Prostate gland (tissue), 2 donors: ENCODE data around the gene STXBP6.

Source experiments
- POLR2A ChIP-seq: fragments of 450-650 bp; IDR thresholded peaks from one replicate; pipeline ENCODE4 v1.6.1; 2016; ENCODE audit warnings: antibody characterized with exemption, mild to moderate bottlenecking
- TF ChIP-seq, protein P1 (sequence below), 4 experiments: fragments of 200-600 bp in 2 of 4; fragments of 450-650 bp in 2 of 4; sonication (generic) in 2 of 4; IDR thresholded peaks; 1 replicate in 3 of 4; 2 replicates in 1 of 4; pipeline ENCODE4 v1.5.1; 2016 to 2019; ENCODE audit warnings: antibody characterized with exemption in 4 of 4, mild to moderate bottlenecking in 2 of 4, moderate library complexity in 2 of 4

GRCh38 chr14:25092258-25092740 is 42.4 kb upstream of the STXBP6 start:
- TF ChIP-seq, protein P1, sequence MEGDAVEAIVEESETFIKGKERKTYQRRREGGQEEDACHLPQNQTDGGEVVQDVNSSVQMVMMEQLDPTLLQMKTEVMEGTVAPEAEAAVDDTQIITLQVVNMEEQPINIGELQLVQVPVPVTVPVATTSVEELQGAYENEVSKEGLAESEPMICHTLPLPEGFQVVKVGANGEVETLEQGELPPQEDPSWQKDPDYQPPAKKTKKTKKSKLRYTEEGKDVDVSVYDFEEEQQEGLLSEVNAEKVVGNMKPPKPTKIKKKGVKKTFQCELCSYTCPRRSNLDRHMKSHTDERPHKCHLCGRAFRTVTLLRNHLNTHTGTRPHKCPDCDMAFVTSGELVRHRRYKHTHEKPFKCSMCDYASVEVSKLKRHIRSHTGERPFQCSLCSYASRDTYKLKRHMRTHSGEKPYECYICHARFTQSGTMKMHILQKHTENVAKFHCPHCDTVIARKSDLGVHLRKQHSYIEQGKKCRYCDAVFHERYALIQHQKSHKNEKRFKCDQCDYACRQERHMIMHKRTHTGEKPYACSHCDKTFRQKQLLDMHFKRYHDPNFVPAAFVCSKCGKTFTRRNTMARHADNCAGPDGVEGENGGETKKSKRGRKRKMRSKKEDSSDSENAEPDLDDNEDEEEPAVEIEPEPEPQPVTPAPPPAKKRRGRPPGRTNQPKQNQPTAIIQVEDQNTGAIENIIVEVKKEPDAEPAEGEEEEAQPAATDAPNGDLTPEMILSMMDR (IDR thresholded peaks at IDR 0.05): no peak
- no peak for TF ChIP-seq POLR2A
